Vagina (tissue), 2 donors: ENCODE measurements around the gene LRRC27.

Experiments
- CTCF ChIP-seq, 3 experiments: fragments of 450-650 bp in 2 of 3; fragments of 200-600 bp in 1 of 3; sonication (generic) in 1 of 3; IDR thresholded peaks; one replicate each; pipeline ENCODE4 v1.5.1; 2017 to 2019; ENCODE audit warnings: antibody characterized with exemption in 3 of 3, mild to moderate bottlenecking in 2 of 3, moderate library complexity in 2 of 3
- POLR2A ChIP-seq, 2 donors: fragments of 450-650 bp; IDR thresholded peaks; one replicate each; pipeline ENCODE4 v1.6.1; 2017; ENCODE audit warnings: antibody characterized with exemption in 2 of 2, mild to moderate bottlenecking in 2 of 2, moderate library complexity in 2 of 2
- POLR2AphosphoS5 ChIP-seq, 2 donors: sonication (generic); formaldehyde crosslinking; IDR thresholded peaks; one replicate each; pipeline ENCODE4 v1.9.0; 2017; ENCODE audit warnings: antibody characterized with exemption in 2 of 2, mild to moderate bottlenecking in 2 of 2, low read depth in 1 of 2; ENCODE audit not compliant: insufficient read depth in 1 of 2

DNA sequence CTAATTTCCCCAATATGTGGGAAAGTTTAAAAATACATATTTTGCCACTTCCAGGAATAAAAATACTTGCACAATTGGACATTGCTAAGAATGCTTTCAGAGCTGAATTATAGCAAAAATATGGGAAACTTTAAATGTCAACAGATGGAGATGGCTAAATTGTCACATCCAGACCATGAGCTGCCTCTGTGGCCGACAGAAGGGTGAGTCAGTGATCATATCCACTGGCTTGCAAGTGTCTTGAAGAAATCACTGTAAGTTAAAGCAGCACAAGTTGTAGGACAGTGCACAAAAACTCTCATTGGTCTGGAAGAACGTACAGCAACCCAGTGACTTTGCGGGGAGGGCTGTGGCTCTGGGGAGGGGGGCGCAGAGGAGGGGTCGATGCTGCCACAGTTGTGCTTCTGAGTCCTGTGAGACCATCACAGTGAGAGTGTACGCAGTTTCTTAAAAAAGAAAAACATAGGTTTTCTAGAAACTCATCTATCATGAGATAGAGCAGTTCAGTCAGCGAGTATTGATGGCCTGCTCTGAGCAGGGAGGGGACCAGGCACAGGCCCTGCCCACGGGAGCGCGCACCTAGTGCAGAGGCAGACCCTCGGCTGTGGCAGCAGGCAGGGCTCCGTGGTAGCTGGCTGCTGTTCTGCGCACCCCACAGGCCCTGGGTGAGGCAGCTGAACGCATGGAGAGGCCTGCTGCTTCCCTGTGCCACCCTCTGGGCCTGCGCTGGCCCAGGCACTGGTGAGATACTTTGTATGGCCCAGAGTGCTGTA lies 25.5 kb downstream of the LRRC27 start:
- TF ChIP-seq POLR2A (IDR thresholded peaks at IDR 0.05) (no peak), POLR2AphosphoS5 (IDR thresholded peaks at IDR 0.05; ENCODE audit: insufficient read depth in 1 of 2, low read depth in 1 of 2) (no peak), CTCF (IDR thresholded peaks at IDR 0.05) (no peak)
